Loucy (cell line): ENCODE data around the gene C6orf52.
A peak's percentile ranks its signal among the peaks of the same experiment; 100 is the strongest.

Experiments
- H2AFZ ChIP-seq: fragments of 200-600 bp; sonication (generic); 2 replicates; pipeline ENCODE4 v1.6.0; 2016; ENCODE audit warnings: antibody characterized with exemption, mild to moderate bottlenecking, low read length, moderate library complexity
- H3F3A ChIP-seq: fragments of 200-600 bp; 2 replicates; pipeline ENCODE4 v1.6.0; 2016; ENCODE audit warnings: antibody characterized with exemption, low read depth, mild to moderate bottlenecking
- H3K27me3 ChIP-seq: fragments of 200-600 bp; sonication (generic); 2 replicates; pipeline ENCODE4 v1.6.1; 2014; ENCODE audit warnings: low read length, mild to moderate bottlenecking; ENCODE audit not compliant: insufficient read depth, poor library complexity, severe bottlenecking
- H3K36me3 ChIP-seq: fragments of 200-600 bp; sonication (generic); 2 replicates; pipeline ENCODE4 v1.6.1; 2016; ENCODE audit warnings: low read length; ENCODE audit not compliant: insufficient read depth
- H3K4me1 ChIP-seq: fragments of 200-600 bp; sonication (generic); 2 replicates; pipeline ENCODE4 v1.5.1; 2014; ENCODE audit warnings: low read length, mild to moderate bottlenecking; ENCODE audit not compliant: insufficient read depth, poor library complexity, severe bottlenecking
- H3K4me2 ChIP-seq: fragments of 200-600 bp; sonication (generic); 2 replicates; pipeline ENCODE4 v1.6.0; 2014; ENCODE audit warnings: antibody characterized with exemption, low read length, low read depth, mild to moderate bottlenecking; ENCODE audit not compliant: poor library complexity, severe bottlenecking
- H3K4me3 ChIP-seq: fragments of 200-600 bp; sonication (generic); 2 replicates; pipeline ENCODE4 v1.5.1; 2014; ENCODE audit warnings: low read length, mild to moderate bottlenecking, mixed read lengths; ENCODE audit not compliant: poor library complexity, severe bottlenecking
- H3K79me2 ChIP-seq: fragments of 200-600 bp; sonication (generic); 2 replicates; pipeline ENCODE4 v1.6.1; 2014; ENCODE audit warnings: low read length; ENCODE audit not compliant: insufficient read depth
- H3K9ac ChIP-seq: fragments of 200-600 bp; sonication (generic); 2 replicates; pipeline ENCODE4 v1.6.0; 2014; ENCODE audit warnings: mild to moderate bottlenecking, low read depth, low read length, moderate library complexity; ENCODE audit not compliant: poor library complexity, severe bottlenecking
- H3K9me2 ChIP-seq: fragments of 200-600 bp; sonication (generic); replicated peaks from 2 replicates; pipeline ENCODE4 v1.6.1; 2016; ENCODE audit warnings: low read depth, low read length, mixed read lengths
- H3K9me3 ChIP-seq: fragments of 200-600 bp; sonication (generic); 2 replicates; pipeline ENCODE4 v1.6.1; 2014; ENCODE audit warnings: mild to moderate bottlenecking, antibody characterized with exemption, low read length, low read depth; ENCODE audit not compliant: insufficient read depth
- H4K20me1 ChIP-seq: fragments of 200-600 bp; sonication (generic); 2 replicates; pipeline ENCODE4 v1.6.0; 2014; ENCODE audit warnings: antibody characterized with exemption, low read length, mild to moderate bottlenecking; ENCODE audit not compliant: insufficient read depth, poor library complexity, severe bottlenecking
- CTCF ChIP-seq: fragments of 200-600 bp; sonication (generic); conservative IDR thresholded peaks from 2 replicates; pipeline ENCODE4 v1.5.1; 2014; ENCODE audit warnings: mild to moderate bottlenecking, antibody characterized with exemption, low read length
- EZH2phosphoT487 ChIP-seq: fragments of 200-600 bp; IDR thresholded peaks from 2 replicates; pipeline ENCODE4 v1.6.1; 2018; ENCODE audit warnings: antibody characterized with exemption, mild to moderate bottlenecking, moderate library complexity, borderline replicate concordance

C6orf52 gene

GRCh38 chr6:10733151-10733715 is 38.8 kb upstream of the C6orf52 start:
- Histone ChIP-seq H3K79me2 (no peaks in the 10 kb centered on the region), H3K4me3 (peak overlapping the region; percentile 67), H3K36me3 (no peaks in the 10 kb centered on the region), H3K4me2 (peak overlapping the region; percentile 84), H3K9ac (peak overlapping the region; percentile 40), H3K9me3 (no peaks in the 10 kb centered on the region), H4K20me1 (no peaks in the 10 kb centered on the region), H3K27me3 (no peaks in the 10 kb centered on the region), H3F3A (peaks cover 11% of the 10 kb centered on the region; the same call in 1 of the 2 replicates), H3K9me2 (no peaks in the 10 kb centered on the region), H2AFZ (peak overlapping the region; percentile 62), H3K4me1 (peaks cover 17% of the 10 kb centered on the region)
- no peak for TF ChIP-seq CTCF
- no peak for TF ChIP-seq EZH2phosphoT487

GRCh38 chr6:10730254-10730653 is 35.8 kb upstream of the C6orf52 start:
- Histone ChIP-seq H2AFZ (no peak overlapping the region), H3K4me2 (no peak overlapping the region), H3F3A (peaks cover 11% of the 10 kb centered on the region; the same call in 1 of the 2 replicates), H4K20me1 (no peaks in the 10 kb centered on the region), H3K4me3 (no peak overlapping the region), H3K36me3 (no peaks in the 10 kb centered on the region), H3K9ac (no peak overlapping the region), H3K9me2 (no peaks in the 10 kb centered on the region), H3K4me1 (peaks cover 17% of the 10 kb centered on the region), H3K79me2 (peaks cover 6% of the 10 kb centered on the region), H3K27me3 (no peaks in the 10 kb centered on the region), H3K9me3 (no peaks in the 10 kb centered on the region)
- TF ChIP-seq EZH2phosphoT487 (no peak), CTCF (no peak)

- Histone ChIP-seq H3K4me1 (peaks cover 25% of the 10 kb centered on the region), H3K9me3 (no peaks in the 10 kb centered on the region)
- no peak for TF ChIP-seq CTCF
- no peak for TF ChIP-seq EZH2phosphoT487
These were observed 31.3 kb upstream of the C6orf52 start for GRCh38 chr6:10725716-10726115.

More at GRCh38 chr6:10725716-10726115, 31.3 kb upstream of the C6orf52 start:
- Histone ChIP-seq H3K79me2 (peaks cover 26% of the 10 kb centered on the region), H3K36me3 (no peaks in the 10 kb centered on the region), H4K20me1 (no peaks in the 10 kb centered on the region), H3K9ac (no peak overlapping the region), H3F3A (no peaks in the 10 kb centered on the region), H3K9me2 (no peaks in the 10 kb centered on the region), H3K4me2 (peak overlapping the region; percentile 90), H2AFZ (no peak overlapping the region), H3K27me3 (no peaks in the 10 kb centered on the region), H3K4me3 (no peak overlapping the region)
